DOHH2 (cell line): ENCODE results near the gene RABGAP1L.

Source experiments
- H3F3A ChIP-seq: fragments of 200-600 bp; sonication (generic), shearing (Covaris generic); 2 replicates; pipeline ENCODE4 v1.6.0; 2016; ENCODE audit warnings: antibody characterized with exemption, mild to moderate bottlenecking; ENCODE audit not compliant: control insufficient read depth, insufficient read depth
- H3K27ac ChIP-seq: fragments of 200-600 bp; sonication (generic); 2 replicates; pipeline ENCODE4 v1.5.1; 2014; ENCODE audit warnings: low read depth, mild to moderate bottlenecking, low read length, moderate library complexity
- H3K27me3 ChIP-seq: fragments of 200-600 bp; sonication (generic); 2 replicates; pipeline ENCODE4 v1.6.1; 2014; ENCODE audit warnings: mild to moderate bottlenecking, low read length, mixed read lengths; ENCODE audit not compliant: control insufficient read depth
- H3K36me3 ChIP-seq: fragments of 200-600 bp; sonication (generic); 2 replicates; pipeline ENCODE4 v1.6.1; 2014; ENCODE audit warnings: mild to moderate bottlenecking, low read length, moderate library complexity, mixed read lengths; ENCODE audit not compliant: control insufficient read depth
- H3K4me1 ChIP-seq: fragments of 200-600 bp; sonication (generic); 2 replicates; pipeline ENCODE4 v1.6.1; 2014; ENCODE audit warnings: mild to moderate bottlenecking, low read length, mixed read lengths; ENCODE audit not compliant: control insufficient read depth
- H3K4me2 ChIP-seq: fragments of 200-600 bp; sonication (generic); 2 replicates; pipeline ENCODE4 v1.6.0; 2014; ENCODE audit warnings: mild to moderate bottlenecking, low read length, moderate library complexity
- H3K4me3 ChIP-seq: fragments of 200-600 bp; sonication (generic); 2 replicates; pipeline ENCODE4 v1.5.1; 2014; ENCODE audit warnings: mild to moderate bottlenecking, low read length, mixed read lengths
- H3K79me2 ChIP-seq: fragments of 200-600 bp; sonication (generic); 2 replicates; pipeline ENCODE4 v1.6.1; 2014; ENCODE audit warnings: mild to moderate bottlenecking, low read length, mixed read lengths; ENCODE audit not compliant: control insufficient read depth
- H3K9me2 ChIP-seq: fragments of 200-600 bp; sonication (generic); replicated peaks from 2 replicates; pipeline ENCODE4 v1.6.1; 2014; ENCODE audit warnings: mild to moderate bottlenecking, low read length, mixed read lengths; ENCODE audit not compliant: control insufficient read depth
- H3K9me3 ChIP-seq: fragments of 200-600 bp; sonication (generic); 2 replicates; pipeline ENCODE4 v1.6.1; 2014; ENCODE audit warnings: antibody characterized with exemption, low read length, mixed read lengths; ENCODE audit not compliant: control insufficient read depth, insufficient read depth
- H4K20me1 ChIP-seq: fragments of 200-600 bp; sonication (generic); 2 replicates; pipeline ENCODE4 v1.6.0; 2014; ENCODE audit warnings: low read depth, mild to moderate bottlenecking, antibody characterized with exemption, low read length, moderate library complexity; ENCODE audit not compliant: control insufficient read depth, insufficient read depth
- EZH2phosphoT487 ChIP-seq: fragments of 200-600 bp; sonication (generic); IDR thresholded peaks from 2 replicates; pipeline ENCODE4 v1.6.1; 2017; ENCODE audit warnings: borderline replicate concordance, mild to moderate bottlenecking, antibody characterized with exemption, low read length, moderate library complexity, mixed read lengths
- TF ChIP-seq, protein P1 (sequence below): fragments of 200-600 bp; sonication (generic); IDR thresholded peaks from one replicate; pipeline ENCODE4 v1.5.1; 2014; ENCODE audit warnings: antibody characterized with exemption, mild to moderate bottlenecking, low read depth, low read length; ENCODE audit not compliant: poor library complexity, severe bottlenecking

Gene RABGAP1L

DNA sequence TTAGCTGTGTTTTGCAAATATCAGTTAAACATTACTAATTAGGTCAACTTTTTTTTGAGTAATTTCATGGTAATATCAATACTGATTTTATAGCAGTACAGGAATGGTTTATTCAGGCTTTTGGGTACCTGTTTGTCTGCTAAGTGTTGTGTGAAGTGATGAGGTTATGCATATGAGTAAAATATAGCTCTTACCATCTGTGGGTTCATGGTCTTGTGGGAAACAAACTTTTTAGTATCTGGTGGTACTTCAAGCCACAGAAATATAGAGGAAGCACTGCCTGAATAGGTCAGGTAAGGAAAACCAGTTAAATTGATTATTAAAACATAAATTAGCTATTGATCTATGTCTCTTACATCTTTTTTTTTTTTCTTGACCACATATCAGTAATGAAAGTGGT is 113.9 kb downstream of the RABGAP1L start:
- TF ChIP-seq, protein P1, sequence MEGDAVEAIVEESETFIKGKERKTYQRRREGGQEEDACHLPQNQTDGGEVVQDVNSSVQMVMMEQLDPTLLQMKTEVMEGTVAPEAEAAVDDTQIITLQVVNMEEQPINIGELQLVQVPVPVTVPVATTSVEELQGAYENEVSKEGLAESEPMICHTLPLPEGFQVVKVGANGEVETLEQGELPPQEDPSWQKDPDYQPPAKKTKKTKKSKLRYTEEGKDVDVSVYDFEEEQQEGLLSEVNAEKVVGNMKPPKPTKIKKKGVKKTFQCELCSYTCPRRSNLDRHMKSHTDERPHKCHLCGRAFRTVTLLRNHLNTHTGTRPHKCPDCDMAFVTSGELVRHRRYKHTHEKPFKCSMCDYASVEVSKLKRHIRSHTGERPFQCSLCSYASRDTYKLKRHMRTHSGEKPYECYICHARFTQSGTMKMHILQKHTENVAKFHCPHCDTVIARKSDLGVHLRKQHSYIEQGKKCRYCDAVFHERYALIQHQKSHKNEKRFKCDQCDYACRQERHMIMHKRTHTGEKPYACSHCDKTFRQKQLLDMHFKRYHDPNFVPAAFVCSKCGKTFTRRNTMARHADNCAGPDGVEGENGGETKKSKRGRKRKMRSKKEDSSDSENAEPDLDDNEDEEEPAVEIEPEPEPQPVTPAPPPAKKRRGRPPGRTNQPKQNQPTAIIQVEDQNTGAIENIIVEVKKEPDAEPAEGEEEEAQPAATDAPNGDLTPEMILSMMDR = no peak
- TF ChIP-seq EZH2phosphoT487 = no peak
- no peaks in the 10 kb centered on the region for H3K27me3 ChIP-seq
- H3K27ac ChIP-seq = peak overlapping the region; percentile 96
- no peaks in the 10 kb centered on the region for H4K20me1 ChIP-seq
- H3K79me2 ChIP-seq = peaks cover 10% of the 10 kb centered on the region
- H3K36me3 ChIP-seq = peaks cover 47% of the 10 kb centered on the region
- peak overlapping the region; percentile 60 for H3K4me2 ChIP-seq
- H3K4me3 ChIP-seq = peak overlapping the region; percentile 58
- no peaks in the 10 kb centered on the region for H3K9me2 ChIP-seq
- no peaks in the 10 kb centered on the region for H3K9me3 ChIP-seq
- peaks cover 85% of the 10 kb centered on the region for H3K4me1 ChIP-seq
- H3F3A ChIP-seq = peaks cover 66% of the 10 kb centered on the region

DNA sequence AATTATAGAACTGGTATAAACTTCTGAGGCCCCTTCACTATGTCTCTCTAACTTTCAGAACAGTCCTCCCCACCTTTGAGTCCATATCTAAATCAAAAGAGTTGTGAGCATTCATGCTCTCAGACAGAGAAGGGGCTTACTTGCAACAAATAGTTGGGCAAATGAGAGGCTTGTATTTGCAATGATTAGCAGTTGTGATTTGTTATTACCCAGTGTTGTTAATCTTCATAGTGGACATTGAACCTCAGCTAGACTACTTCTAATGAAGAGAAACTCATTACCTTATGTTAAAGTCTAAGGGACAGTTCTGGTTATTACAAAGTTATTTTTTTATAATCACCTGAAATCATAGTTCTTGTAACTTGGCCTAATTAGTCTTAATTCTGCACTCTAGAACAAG is 114.5 kb downstream of the RABGAP1L start:
- Histone ChIP-seq H3K79me2 (peaks cover 16% of the 10 kb centered on the region), H3K27ac (peak overlapping the region; percentile 96), H3F3A (peaks cover 62% of the 10 kb centered on the region), H3K27me3 (no peaks in the 10 kb centered on the region), H3K9me2 (no peaks in the 10 kb centered on the region), H3K4me1 (peaks cover 87% of the 10 kb centered on the region), H3K9me3 (no peaks in the 10 kb centered on the region), H4K20me1 (no peaks in the 10 kb centered on the region), H3K4me2 (peak overlapping the region; percentile 60), H3K4me3 (peak overlapping the region; percentile 58), H3K36me3 (peaks cover 53% of the 10 kb centered on the region)
- TF ChIP-seq, protein P1 = no peak
- TF ChIP-seq EZH2phosphoT487 = no peak

DNA sequence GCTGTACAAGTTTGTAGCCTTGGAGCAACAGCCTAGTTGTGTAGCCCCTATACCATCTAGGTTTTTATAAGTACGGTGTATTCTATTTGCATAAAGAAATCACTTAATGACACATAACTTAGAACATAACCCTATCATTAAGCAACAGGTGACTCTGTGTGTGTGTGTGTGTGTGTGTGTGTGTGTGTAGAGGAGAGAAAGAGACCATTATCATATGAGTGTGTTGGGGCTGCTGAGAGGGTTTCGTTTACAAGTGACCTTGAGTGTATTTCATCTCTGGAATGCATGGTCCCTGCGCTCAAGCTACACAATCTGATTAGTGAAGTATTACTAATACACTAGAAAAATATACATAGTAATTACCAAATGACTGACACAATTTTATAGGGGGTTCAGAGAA is 115.1 kb downstream of the RABGAP1L start:
- Histone ChIP-seq H3K27me3 (no peaks in the 10 kb centered on the region), H4K20me1 (no peaks in the 10 kb centered on the region), H3K27ac (peak overlapping the region; percentile 96), H3K36me3 (peaks cover 56% of the 10 kb centered on the region), H3K9me3 (no peaks in the 10 kb centered on the region), H3K79me2 (peaks cover 23% of the 10 kb centered on the region), H3K4me2 (peak overlapping the region; percentile 60), H3F3A (peaks cover 62% of the 10 kb centered on the region), H3K4me3 (peak overlapping the region; percentile 58), H3K4me1 (peaks cover 90% of the 10 kb centered on the region), H3K9me2 (no peaks in the 10 kb centered on the region)
- TF ChIP-seq, protein P1 = no peak
- TF ChIP-seq EZH2phosphoT487 = no peak
